Kidney (tissue), 14 donors: ENCODE measurements around the gene AGK. TPM values are rescaled to one million over a fixed set of nuclear protein-coding genes. Genes with fewer than 3 reads are reported as not detected.

Experiments
- DNase-seq, 5 donors: peaks; one replicate each; pipeline ENCODE4 v3.0.0-alpha.2; 2013 to 2020
- FAIRE-seq: peaks from 2 replicates; lab custom pipeline; 2012; peaks lifted over from hg19 to GRCh38; lab: Jason Lieb, UNC
- H3K27ac ChIP-seq, 2 donors: one replicate each; pipeline ENCODE4 v1.7.0; 2013; ENCODE audit warnings: low read depth in 2 of 2, low read length in 2 of 2, inconsistent platforms in 1 of 2
- H3K27me3 ChIP-seq: one replicate; pipeline ENCODE4 v1.7.1; 2013; ENCODE audit warnings: low read length, inconsistent platforms; ENCODE audit not compliant: control insufficient read depth, insufficient read depth
- H3K36me3 ChIP-seq, 3 donors: one replicate each; pipeline versions ENCODE4 v1.7.0 to v1.7.1; 2013; ENCODE audit warnings: low read length in 3 of 3, control low read depth in 1 of 3, inconsistent platforms in 1 of 3; ENCODE audit not compliant: insufficient read depth in 3 of 3, control insufficient read depth in 2 of 3
- H3K4me1 ChIP-seq, 3 donors: one replicate each; pipeline versions ENCODE4 v1.7.0 to v1.7.1; 2013; ENCODE audit warnings: low read length in 3 of 3, inconsistent platforms in 1 of 3, low read depth in 1 of 3; ENCODE audit not compliant: control insufficient read depth in 2 of 3, insufficient read depth in 2 of 3
- H3K4me3 ChIP-seq, 3 donors: one replicate each; pipeline versions ENCODE4 v1.7.0 to v1.8.1; 2013; ENCODE audit warnings: low read length in 3 of 3, control low read depth in 1 of 3, inconsistent platforms in 1 of 3
- H3K9ac ChIP-seq, 3 donors: one replicate each; pipeline versions ENCODE4 v1.7.0 to v1.7.1; 2013; ENCODE audit warnings: low read length in 3 of 3, control low read depth in 1 of 3, inconsistent platforms in 1 of 3
- H3K9me3 ChIP-seq, 3 donors: one replicate each; pipeline versions ENCODE4 v1.7.0 to v1.7.1; 2013; ENCODE audit warnings: low read length in 3 of 3, control low read depth in 1 of 3, inconsistent platforms in 1 of 3; ENCODE audit not compliant: control insufficient read depth in 2 of 3, insufficient read depth in 1 of 3
- CTCF ChIP-seq: IDR thresholded peaks from 3 replicates; pipeline ENCODE4 v1.5.1; 2012; ENCODE audit warnings: mild to moderate bottlenecking, moderate library complexity, borderline replicate concordance; ENCODE audit not compliant: insufficient read depth; ENCODE audit errors: extremely low read depth
- intact Hi-C: fragments of 100-400 bp; cut with DNase I; formaldehyde crosslinking; loops from one replicate; pipeline ENCODE4 v1.11.1; 2022
- polyA plus RNA-seq: library from polyadenylated mRNA; stranded (reverse); fragments of 350-450 nt; fragmentation: Illumina TruSeq; extraction: RNeasy Lipid Tissue Mini Kit (QIAGEN cat#74804); gene quantifications from one replicate; pipeline ENCODE4 v1.2.3, GENCODE V29; 2014; ENCODE audit warnings: low read depth, low replicate concordance; ENCODE audit not compliant: insufficient read depth
- total RNA-seq: library from RNA; stranded (reverse); fragmentation: NEBNext Ultra II Directional; extraction: Animal tissue kit (Norgen Biotek cat#: 25700); gene quantifications from one replicate; pipeline ENCODE4 v1.2.1, GENCODE V29; 2021
- donor health status: control.
- donor health status: control.
- donor health status: control.
- donor health status: control.
- donor health status: control.
- donor health status: DM: yes; HTN: yes; CAD: no.
- donor health status: Normal renal cell carcinoma (clear cell type).

Gene AGK
- total and polyA plus RNA-seq, 2 donors from 2014 or later: 17.7 to 30.7 TPM

- Histone ChIP-seq H3K9me3 (no peaks in the 10 kb centered on the region), H3K9ac (peak within 1 kb of the TSS; percentile 39 to 83 (median 80)), H3K4me3 (peak within 1 kb of the TSS; percentile 73 to 84 (median 80)), H3K27ac (peak within 1 kb of the TSS; percentile 53 to 73), H3K4me1 (peaks cover 0 to 5% (median under 1%) of the 10 kb centered on the region in 3 donors), H3K27me3 (no peaks in the 10 kb centered on the region), H3K36me3 (no peaks in the 10 kb centered on the region)
- intact Hi-C loops: no loop called here
- peak; percentile 46 to 82 (median 69) for DNase-seq
- no peak for TF ChIP-seq CTCF
- FAIRE-seq: no peak
Measured at GRCh38 chr7:141702047-141702567, 150.9 kb downstream of the AGK start, which contains the start of gene DENND11. Gene DENND11 (minus strand): TSS chr7:141702166. CDS start chr7:141702153, 13 bp downstream.

GRCh38 chr7:141702892-141703291, 151.7 kb downstream of the AGK start:
- intact Hi-C loops: no loop called here
- H3K27me3 ChIP-seq: no peaks in the 10 kb centered on the region
- no peaks in the 10 kb centered on the region for H3K36me3 ChIP-seq
- H3K4me1 ChIP-seq: peaks cover 0 to 5% (median 0%) of the 10 kb centered on the region in 3 donors
- no peak overlapping the region for H3K27ac ChIP-seq
- H3K4me3 ChIP-seq: peak overlapping the region in 1 of 3 donors; percentile 80
- no peak for TF ChIP-seq CTCF
- no peaks in the 10 kb centered on the region for H3K9me3 ChIP-seq
- DNase-seq (no peak), FAIRE-seq (no peak)
- H3K9ac ChIP-seq: peak overlapping the region in 1 of 3 donors; percentile 83

- Histone ChIP-seq H3K9me3 (no peaks in the 10 kb centered on the region), H3K4me1 (peaks cover 0 to 5% (median 0%) of the 10 kb centered on the region in 3 donors), H3K27me3 (no peaks in the 10 kb centered on the region), H3K36me3 (no peaks in the 10 kb centered on the region), H3K9ac (no peak overlapping the region), H3K27ac (no peak overlapping the region), H3K4me3 (no peak overlapping the region)
- no peak for TF ChIP-seq CTCF
- DNase-seq (no peak), FAIRE-seq (no peak)
- intact Hi-C loops: no loop called here
Measured at GRCh38 chr7:141704112-141704511, 152.9 kb downstream of the AGK start.
